Mucosa of stomach (tissue), 1 donor: ENCODE results near the gene MAP3K13.

Experiments
- H3K27me3 ChIP-seq: one replicate; pipeline ENCODE4 v1.7.0; 2013; ENCODE audit warnings: mild to moderate bottlenecking, low read length; ENCODE audit not compliant: control insufficient read depth, insufficient read depth
- H3K36me3 ChIP-seq: one replicate; pipeline ENCODE4 v1.7.0; 2013; ENCODE audit warnings: low read length; ENCODE audit not compliant: control insufficient read depth, insufficient read depth
- H3K4me1 ChIP-seq: one replicate; pipeline ENCODE4 v1.7.0; 2013; ENCODE audit warnings: mild to moderate bottlenecking, low read length; ENCODE audit not compliant: control insufficient read depth, insufficient read depth
- H3K4me3 ChIP-seq: one replicate; pipeline ENCODE4 v1.7.0; 2013; ENCODE audit warnings: low read length
- H3K9ac ChIP-seq: one replicate; pipeline ENCODE4 v1.7.0; 2013; ENCODE audit warnings: mild to moderate bottlenecking, low read length, moderate library complexity
- H3K9me3 ChIP-seq: one replicate; pipeline ENCODE4 v1.7.0; 2013; ENCODE audit warnings: mild to moderate bottlenecking, low read length, moderate library complexity; ENCODE audit not compliant: control insufficient read depth
- donor health status: Pancreatic carcinoma.

The MAP3K13 gene

GRCh38 chr3:185362850-185363661 lies at the start of gene MAP3K13:
TSS of gene MAP3K13 (plus strand) at chr3:185363136. CDS start at chr3:185428582, 65,446 bp downstream.
- Histone ChIP-seq H3K4me1 (no peaks in the 10 kb centered on the region), H3K36me3 (no peaks in the 10 kb centered on the region), H3K9ac (peak within 1 kb of the TSS; percentile 63), H3K9me3 (no peaks in the 10 kb centered on the region), H3K27me3 (no peaks in the 10 kb centered on the region), H3K4me3 (peak within 1 kb of the TSS; percentile 9)

- no peaks in the 10 kb centered on the region for H3K27me3 ChIP-seq
- H3K36me3 ChIP-seq: no peaks in the 10 kb centered on the region
- H3K9ac ChIP-seq: no peak overlapping the region
- peaks cover 10% of the 10 kb centered on the region for H3K4me1 ChIP-seq
- H3K4me3 ChIP-seq: no peak overlapping the region
- H3K9me3 ChIP-seq: no peaks in the 10 kb centered on the region
Observed at GRCh38 chr3:185313693-185314246, 49.2 kb upstream of the MAP3K13 start.

- Histone ChIP-seq H3K36me3 (no peaks in the 10 kb centered on the region), H3K27me3 (no peaks in the 10 kb centered on the region), H3K4me1 (peaks cover 12% of the 10 kb centered on the region), H3K9me3 (no peaks in the 10 kb centered on the region), H3K9ac (peak overlapping the region; percentile 60), H3K4me3 (no peak overlapping the region)
Observed at GRCh38 chr3:185316740-185317412, 46.1 kb upstream of the MAP3K13 start.

- Histone ChIP-seq H3K36me3 (no peaks in the 10 kb centered on the region), H3K9ac (peak overlapping the region; percentile 60), H3K27me3 (no peaks in the 10 kb centered on the region), H3K4me3 (no peak overlapping the region), H3K9me3 (no peaks in the 10 kb centered on the region), H3K4me1 (peaks cover 15% of the 10 kb centered on the region)
Observed at GRCh38 chr3:185317674-185318073, 45.3 kb upstream of the MAP3K13 start.

- H3K36me3 ChIP-seq: no peaks in the 10 kb centered on the region
- H3K9ac ChIP-seq: no peak overlapping the region
Observed at GRCh38 chr3:185318141-185318540, 44.8 kb upstream of the MAP3K13 start.

GRCh38 chr3:185319801-185320200 lies 43.1 kb upstream of the MAP3K13 start:
- H3K9ac ChIP-seq: no peak overlapping the region
- no peaks in the 10 kb centered on the region for H3K27me3 ChIP-seq
- H3K4me3 ChIP-seq: no peak overlapping the region
- H3K36me3 ChIP-seq: no peaks in the 10 kb centered on the region
- H3K4me1 ChIP-seq: peaks cover 15% of the 10 kb centered on the region
- no peaks in the 10 kb centered on the region for H3K9me3 ChIP-seq

More at GRCh38 chr3:185318141-185318540, 44.8 kb upstream of the MAP3K13 start:
- Histone ChIP-seq H3K27me3 (no peaks in the 10 kb centered on the region), H3K4me1 (peaks cover 15% of the 10 kb centered on the region), H3K4me3 (no peak overlapping the region), H3K9me3 (no peaks in the 10 kb centered on the region)

GRCh38 chr3:185320949-185321348 lies 42.0 kb upstream of the MAP3K13 start:
- no peak overlapping the region for H3K9ac ChIP-seq

GRCh38 chr3:185322101-185322719 lies 40.7 kb upstream of the MAP3K13 start:
- Histone ChIP-seq H3K9ac (no peak overlapping the region), H3K9me3 (no peaks in the 10 kb centered on the region), H3K36me3 (no peaks in the 10 kb centered on the region), H3K4me3 (no peak overlapping the region), H3K4me1 (peaks cover 33% of the 10 kb centered on the region), H3K27me3 (no peaks in the 10 kb centered on the region)

More at GRCh38 chr3:185320949-185321348, 42.0 kb upstream of the MAP3K13 start:
- H3K4me1 ChIP-seq: peaks cover 23% of the 10 kb centered on the region
- no peaks in the 10 kb centered on the region for H3K36me3 ChIP-seq
- no peaks in the 10 kb centered on the region for H3K9me3 ChIP-seq
- H3K27me3 ChIP-seq: no peaks in the 10 kb centered on the region
- no peak overlapping the region for H3K4me3 ChIP-seq

GRCh38 chr3:185325946-185326791 lies 36.8 kb upstream of the MAP3K13 start:
- peaks cover 32% of the 10 kb centered on the region for H3K4me1 ChIP-seq

GRCh38 chr3:185327062-185327461 lies 35.9 kb upstream of the MAP3K13 start:
- H3K9ac ChIP-seq: no peak overlapping the region
- no peaks in the 10 kb centered on the region for H3K9me3 ChIP-seq
- H3K36me3 ChIP-seq: no peaks in the 10 kb centered on the region
- no peak overlapping the region for H3K4me3 ChIP-seq
- H3K4me1 ChIP-seq: peaks cover 36% of the 10 kb centered on the region
- H3K27me3 ChIP-seq: no peaks in the 10 kb centered on the region

More at GRCh38 chr3:185325946-185326791, 36.8 kb upstream of the MAP3K13 start:
- Histone ChIP-seq H3K9ac (no peak overlapping the region), H3K36me3 (no peaks in the 10 kb centered on the region), H3K9me3 (no peaks in the 10 kb centered on the region), H3K27me3 (no peaks in the 10 kb centered on the region), H3K4me3 (no peak overlapping the region)

GRCh38 chr3:185328324-185329004 lies 34.5 kb upstream of the MAP3K13 start:
- Histone ChIP-seq H3K9me3 (no peaks in the 10 kb centered on the region), H3K27me3 (no peaks in the 10 kb centered on the region), H3K4me3 (no peak overlapping the region), H3K4me1 (peaks cover 44% of the 10 kb centered on the region), H3K36me3 (no peaks in the 10 kb centered on the region), H3K9ac (peak overlapping the region; percentile 76)
